GM18498 (cell line): ENCODE data around the gene MATCAP1.

ENCODE experiments used
- ATAC-seq: cut with Tn5 transposase; IDR thresholded peaks from one replicate; pipeline ENCODE4 v1.9.1; 2021; ENCODE audit warnings: mild to moderate bottlenecking, moderate library complexity; ENCODE audit not compliant: unreplicated experiment

MATCAP1 gene

DNA sequence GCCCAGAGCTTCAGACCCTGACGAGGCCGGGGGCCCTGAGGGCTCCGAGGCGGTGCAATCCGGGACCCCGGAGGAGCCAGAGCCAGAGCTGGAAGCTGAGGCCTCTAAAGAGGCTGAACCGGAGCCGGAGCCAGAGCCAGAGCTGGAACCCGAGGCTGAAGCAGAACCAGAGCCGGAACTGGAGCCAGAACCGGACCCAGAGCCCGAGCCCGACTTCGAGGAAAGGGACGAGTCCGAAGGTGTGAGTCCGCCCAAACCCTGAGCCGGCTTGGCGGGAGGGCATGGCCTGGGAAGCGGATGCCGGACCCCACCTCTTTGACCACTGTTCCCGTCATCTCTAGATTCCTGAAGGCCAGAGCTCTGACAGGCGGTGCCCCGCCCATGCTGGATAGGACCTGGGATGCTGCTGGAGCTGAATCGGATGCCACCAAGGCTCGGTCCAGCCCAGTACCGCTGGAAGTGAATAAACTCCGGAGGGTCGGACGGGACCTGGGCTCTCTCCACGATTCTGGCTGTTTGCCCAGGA lies 9.0 kb downstream of the MATCAP1 start:
- no peak for ATAC-seq

DNA sequence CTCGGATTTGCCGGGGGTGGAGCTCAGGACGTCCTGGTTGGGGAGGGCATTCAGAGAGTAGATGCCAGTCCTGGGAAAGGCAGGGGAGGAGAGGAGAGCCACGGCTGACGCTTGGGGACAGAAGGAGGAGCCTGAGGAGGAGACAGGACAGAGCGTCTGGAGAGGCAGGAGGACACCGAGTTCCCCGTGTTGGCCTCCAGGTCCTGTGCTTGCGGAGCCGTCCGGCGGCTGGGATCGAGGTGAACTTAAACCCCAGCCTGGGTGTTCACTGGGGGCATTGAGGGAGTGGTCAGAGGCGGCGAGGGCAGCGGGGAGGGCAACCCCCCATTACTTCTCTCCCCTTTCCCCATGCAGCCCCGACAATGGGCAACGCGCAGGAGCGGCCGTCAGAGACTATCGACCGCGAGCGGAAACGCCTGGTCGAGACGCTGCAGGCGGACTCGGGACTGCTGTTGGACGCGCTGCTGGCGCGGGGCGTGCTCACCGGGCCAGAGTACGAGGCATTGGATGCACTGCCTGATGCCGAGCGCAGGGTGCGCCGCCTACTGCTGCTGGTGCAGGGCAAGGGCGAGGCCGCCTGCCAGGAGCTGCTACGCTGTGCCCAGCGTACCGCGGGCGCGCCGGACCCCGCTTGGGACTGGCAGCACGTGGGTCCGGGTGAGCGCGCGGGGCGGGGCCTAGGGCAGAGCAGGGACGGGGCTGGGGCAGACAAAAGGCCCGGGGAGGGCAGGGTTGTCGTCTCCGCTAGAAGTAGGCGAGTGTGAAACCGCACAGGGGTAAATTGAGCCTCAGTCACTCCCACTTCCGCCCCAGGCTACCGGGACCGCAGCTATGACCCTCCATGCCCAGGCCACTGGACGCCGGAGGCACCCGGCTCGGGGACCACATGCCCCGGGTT lies 9.7 kb downstream of the MATCAP1 start:
- ATAC-seq = peak; percentile 57

DNA sequence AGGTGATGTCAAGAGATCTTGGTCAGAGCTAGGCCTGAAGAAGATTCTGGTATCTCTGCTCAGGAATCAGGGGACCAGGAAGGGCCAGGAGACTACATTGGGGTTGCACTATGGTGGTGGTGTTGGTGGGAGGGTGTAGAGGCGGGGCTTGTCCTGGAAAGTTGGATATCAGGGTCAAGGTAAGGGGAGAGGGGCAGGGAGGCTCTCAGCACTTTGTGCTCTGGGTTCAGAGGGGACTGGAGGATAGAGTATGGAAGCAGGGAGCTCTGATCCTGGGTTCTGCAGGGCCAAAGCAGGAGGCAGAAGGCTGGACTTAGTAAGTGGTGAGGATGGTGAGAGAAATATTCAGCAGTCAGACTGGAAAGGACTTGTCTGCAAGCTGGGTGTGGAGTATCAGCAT lies 10.4 kb downstream of the MATCAP1 start:
- no peak for ATAC-seq

DNA sequence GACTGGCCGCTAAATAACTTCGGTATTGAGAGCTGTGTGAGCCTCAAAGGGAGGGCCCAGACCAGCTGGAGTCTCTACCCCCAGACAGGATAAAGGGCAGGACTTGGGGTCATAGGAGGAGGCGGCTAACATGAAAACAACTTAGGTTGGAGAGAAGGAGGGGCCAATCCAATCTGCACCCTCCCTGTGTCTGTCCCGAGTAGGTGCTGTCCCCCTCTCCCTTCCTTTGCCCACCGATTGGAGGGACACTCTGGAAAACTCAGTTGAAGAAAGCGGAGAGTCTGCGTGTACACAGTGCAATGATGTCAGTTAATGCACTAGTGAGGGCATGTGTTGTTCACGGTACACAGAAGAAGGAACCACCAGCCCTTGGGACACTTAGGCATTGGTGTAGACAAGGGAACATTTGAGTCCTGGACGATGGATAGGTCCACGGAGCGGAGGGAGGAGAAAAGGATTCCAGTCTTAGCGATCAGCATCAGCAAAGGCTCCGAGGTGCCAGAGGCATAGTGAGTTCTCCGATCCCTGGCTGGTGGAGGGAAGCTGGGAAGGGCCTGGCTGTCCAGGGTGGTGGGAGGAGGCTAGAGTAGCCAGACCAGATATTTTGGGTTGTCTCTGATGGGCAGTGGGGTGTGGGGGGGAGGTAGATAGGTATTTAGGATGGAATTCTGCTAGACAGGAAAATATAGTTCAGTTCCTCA lies 12.7 kb downstream of the MATCAP1 start:
- ATAC-seq = no peak

DNA sequence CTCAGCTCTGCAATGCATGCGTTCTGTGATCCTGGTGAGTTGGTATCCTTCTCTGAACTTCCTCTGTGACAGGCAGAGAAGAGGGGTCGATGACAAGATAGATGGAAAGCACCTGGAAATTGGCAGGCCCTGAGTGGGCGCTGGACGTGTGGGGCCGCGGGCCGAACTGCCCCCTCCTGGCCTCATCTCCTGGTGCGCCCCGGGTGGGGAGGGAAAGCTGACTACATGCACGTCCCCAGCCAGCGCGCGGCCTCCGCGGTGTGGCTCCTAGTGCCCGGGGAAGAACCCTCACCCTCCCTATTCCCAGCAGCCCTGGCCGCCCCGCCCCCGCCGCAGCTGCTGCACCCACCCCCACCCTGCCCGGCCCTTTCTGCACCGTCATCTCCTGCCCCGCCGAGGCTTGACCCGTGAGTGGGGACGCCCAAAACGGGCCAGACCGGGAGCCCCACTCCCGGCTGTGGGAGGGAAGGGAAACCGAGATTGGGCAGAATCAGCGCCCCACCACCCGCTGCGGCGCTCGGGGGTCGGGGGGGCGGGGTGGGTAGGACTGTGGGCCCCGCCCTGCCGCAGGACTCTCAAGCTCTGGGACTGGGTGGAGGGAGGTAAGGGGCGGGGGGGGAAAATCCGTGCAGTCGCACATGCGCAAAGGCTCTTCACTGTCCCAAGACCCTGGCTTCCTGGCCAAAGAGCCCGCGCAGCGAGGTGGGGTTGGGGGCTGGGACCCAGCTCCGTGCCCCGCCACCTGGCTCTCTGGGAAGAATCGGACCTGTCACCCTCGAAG lies 13.4 kb downstream of the MATCAP1 start, which contains the start of gene NOL3:
Gene NOL3 (plus strand): TSS at position 371 of the 781 bp plus-strand sequence.
- peak; percentile 33 for ATAC-seq

DNA sequence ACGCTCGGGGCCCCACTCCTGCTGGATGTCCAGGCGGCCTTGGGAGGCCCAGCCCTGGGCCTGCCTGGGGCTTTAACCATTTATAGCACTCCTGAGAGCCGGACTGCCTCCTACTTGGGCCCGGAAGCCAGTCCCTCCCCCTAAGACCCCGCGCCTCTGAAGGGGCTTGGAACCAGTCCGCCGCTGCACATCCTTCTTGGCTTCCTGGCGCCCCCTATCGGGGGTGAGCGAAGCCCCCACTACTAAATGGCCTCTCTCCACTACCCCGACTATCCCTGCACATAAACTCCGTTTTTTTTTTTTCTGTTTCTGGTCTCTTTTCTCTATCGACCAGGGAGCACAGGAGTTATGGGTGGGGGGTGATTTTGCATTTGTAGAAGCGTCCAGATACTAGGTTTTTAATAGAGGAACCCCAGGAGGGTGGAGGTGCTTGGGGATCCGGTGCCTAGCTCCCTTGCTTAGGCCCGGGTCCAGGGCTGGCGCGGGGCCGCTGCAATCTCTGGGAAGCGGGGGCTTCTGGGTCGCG lies 14.1 kb downstream of the MATCAP1 start:
- no peak for ATAC-seq

DNA sequence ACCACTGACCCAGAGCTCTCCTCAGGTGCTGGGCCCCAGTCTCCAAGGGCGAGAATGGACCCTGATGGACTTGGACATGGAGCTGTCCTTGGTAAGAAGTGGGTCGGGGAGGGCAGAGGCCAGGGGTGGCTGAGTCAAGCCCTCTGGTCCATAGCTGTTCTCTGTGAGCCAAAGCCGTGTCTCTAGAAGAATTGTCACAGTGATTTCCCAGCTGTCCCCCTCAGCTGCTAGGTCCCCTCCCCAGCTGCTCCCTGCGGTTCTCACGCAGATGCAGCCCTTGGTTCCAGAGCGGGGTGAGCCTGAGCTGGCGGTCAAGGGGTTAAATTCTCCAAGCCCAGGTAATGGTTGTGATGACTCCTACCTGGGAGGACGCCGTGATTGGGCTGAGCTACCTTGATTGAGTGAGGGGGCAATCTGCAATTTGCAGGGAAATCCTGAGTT lies 14.7 kb downstream of the MATCAP1 start:
- no peak for ATAC-seq

DNA sequence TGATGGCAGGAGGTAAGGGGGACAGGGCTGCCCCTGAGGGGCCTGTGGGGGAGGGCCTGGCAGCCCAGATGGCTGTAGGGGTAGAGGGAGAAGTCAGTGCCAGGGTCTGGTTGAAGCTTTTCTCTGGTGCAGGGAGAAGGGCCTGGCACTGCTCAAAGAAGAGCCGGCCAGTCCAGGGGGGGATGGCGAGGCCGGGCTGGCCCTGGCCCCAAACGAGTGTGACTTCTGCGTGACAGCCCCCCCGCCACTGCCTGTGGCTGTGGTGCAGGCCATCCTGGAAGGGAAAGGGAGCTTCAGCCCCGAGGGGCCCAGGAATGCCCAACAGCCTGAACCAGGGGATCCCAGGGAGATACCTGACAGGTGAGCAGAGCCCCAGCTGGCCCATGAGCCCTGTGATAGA lies 16.2 kb downstream of the MATCAP1 start:
- no peak for ATAC-seq

DNA sequence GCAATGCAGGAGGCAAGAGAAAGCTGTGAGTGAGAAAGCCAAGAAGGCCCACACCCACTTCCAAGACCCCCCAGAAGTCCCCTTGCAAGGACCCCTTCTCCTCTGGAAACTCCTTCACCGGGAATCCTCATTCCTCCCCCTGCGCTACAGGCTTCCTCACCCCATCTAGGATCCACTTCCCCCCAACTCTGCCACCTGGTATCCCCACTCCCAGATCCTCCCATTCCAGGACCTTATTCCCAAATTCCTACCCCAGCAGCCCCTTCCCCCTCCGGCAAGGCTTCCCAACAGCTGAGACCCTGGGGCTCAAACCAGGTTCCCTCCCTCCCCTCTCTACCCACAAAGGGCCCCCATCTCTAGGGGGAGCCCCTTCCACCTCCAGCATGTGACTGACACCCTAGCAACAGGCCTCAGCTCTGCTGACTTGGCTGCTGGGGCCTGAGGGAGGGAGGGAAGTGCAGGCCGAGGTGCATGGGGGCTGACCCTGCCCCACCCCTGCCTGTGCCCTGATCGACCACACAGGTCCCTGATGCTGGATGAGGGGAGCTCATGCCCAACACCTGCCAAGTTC lies 17.1 kb downstream of the MATCAP1 start:
- no peak for ATAC-seq

DNA sequence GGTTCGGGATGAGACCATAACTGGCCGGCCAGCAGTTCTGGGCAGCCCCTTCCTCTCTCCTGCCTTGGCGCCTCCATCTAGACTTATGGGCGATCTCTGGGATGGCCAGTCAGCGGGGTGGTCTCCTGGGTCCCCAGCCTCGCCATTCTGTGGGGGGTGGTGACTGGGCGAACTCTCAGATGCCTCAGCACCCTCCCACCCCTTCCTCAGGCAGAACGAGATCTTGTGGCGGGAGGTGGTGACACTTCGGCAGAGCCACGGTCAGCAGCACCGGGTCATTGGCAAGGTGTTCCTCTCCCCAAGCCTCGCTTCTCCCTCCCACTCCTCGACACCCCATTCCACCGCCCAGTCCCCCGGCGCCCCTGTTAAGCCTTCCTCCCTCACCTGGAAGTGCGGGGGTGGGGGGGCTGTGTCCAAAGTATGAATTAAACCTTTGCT lies 17.6 kb downstream of the MATCAP1 start:
- no peak for ATAC-seq

DNA sequence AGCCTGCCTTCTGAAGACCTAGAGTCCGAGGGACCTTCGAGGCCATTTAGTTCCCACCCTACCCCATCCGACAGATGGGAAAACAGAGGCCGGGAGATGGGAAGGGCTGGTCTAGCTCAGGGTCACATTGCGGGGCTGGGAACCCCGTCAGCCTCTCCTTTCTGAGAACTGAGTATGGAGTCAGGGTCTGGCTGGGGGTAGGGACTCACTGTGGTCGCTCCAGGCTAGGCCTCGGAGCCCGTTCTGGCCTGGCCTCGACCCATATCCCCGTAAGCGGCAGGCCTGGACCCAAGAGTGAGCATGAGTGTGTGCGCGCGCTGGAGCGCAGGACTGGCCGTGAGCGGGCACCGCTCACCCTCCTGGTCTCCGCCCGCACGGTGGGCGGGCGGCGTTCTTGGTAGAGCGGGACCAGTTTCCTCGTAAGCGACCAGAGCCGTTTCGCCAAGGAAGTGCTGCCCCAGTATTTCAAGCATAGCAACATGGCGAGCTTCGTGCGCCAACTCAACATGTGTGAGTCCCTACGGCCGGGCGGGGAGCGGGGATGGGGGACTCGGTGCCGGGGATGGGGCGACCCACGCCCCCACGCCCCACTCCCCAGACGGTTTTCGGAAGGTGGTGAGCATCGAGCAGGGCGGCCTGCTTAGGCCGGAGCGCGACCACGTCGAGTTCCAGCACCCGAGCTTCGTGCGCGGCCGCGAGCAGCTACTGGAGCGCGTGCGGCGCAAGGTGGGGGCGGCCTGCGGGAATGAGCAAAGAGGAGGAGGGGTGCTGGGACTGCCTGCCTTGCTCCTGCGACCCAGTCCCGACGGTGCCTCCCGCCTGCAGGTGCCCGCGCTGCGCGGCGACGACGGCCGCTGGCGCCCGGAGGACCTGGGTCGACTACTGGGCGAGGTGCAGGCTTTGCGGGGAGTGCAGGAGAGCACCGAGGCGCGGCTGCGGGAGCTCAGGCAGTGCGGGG lies 18.4 kb downstream of the MATCAP1 start:
- no peak for ATAC-seq

DNA sequence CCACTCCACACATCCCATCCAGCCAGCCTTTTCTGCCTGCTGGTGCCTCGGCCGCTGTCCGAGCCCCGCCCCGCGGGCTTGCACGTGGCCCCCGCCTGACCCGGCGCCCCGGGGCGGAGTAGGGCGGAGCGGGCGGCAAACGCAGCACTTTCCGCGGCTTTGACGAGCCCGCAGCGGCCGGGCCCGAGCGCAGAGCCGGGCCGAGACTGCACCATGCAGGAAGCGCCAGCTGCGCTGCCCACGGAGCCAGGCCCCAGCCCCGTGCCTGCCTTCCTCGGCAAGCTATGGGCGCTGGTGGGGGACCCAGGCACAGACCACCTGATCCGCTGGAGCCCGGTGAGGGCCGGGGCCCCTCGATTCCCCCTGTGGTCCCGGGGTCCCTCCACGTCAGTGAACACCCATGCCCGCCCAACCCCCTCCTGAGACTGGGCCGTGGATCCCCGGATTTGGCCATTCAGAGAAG lies 19.1 kb downstream of the MATCAP1 start, which contains the start of gene HSF4:
Gene HSF4 (plus strand): TSS at position 147 of the 463 bp plus-strand sequence. CDS start 67 bp downstream, at position 214.
- ATAC-seq = no peak

DNA sequence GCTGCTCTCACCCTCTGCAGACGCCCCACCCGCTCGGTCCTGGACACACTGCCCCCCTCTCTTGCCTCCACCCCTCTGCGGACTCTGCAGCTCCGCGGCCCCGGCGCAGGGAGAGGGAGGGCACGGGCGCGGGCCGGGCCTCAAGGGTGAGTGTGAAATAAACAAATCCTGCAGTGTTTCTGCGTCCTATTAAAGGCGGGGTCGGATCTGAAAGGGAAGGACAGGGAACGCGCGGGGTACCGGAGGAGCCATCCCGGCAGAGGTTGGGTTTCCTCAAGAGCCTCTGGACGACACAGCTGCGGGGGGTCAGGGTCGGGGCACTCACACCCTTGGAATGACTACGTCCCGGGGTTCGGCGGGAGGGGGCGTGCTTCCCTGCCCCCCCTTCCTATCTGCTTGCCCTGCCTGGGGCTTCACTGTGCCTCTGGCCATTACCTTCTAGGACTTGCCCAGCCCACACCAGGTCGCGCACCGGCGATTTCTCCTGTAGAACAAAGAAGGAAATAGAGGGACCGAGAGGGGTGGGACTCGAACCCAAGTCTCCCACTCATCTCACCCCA lies 19.7 kb downstream of the MATCAP1 start:
- ATAC-seq = no peak

DNA sequence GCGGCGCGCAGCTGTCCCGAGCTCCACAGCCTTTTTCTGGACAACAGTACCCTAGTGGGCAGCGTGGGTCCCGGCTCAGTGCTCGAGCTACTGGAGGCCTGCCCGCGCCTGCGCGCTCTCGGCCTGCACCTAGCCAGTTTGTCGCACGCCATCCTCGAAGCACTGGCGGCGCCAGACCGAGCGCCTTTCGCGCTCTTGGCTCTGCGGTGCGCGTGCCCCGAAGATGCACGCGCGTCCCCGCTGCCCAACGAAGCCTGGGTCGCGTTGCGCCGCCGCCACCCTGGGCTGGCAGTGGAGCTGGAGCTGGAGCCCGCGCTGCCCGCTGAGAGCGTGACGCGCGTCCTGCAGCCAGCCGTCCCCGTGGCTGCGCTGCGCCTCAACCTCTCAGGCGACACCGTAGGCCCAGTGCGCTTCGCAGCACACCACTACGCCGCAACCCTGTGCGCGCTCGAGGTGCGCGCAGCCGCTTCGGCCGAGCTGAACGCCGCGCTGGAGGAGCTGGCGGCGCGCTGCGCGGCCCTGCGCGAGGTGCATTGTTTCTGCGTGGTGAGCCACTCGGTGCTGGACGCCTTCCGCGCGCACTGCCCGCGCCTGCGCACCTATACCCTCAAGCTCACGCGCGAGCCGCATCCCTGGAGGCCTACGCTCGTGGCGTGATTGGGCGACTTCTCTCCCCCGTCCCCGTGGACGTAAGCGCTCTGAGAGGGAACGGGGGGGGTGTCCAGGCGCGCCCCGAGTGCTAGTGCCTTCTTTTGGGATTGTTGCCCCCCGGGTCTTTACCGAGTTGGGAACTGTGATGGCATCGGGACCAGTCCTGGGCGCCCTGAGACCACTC lies 20.4 kb downstream of the MATCAP1 start:
- no peak for ATAC-seq

DNA sequence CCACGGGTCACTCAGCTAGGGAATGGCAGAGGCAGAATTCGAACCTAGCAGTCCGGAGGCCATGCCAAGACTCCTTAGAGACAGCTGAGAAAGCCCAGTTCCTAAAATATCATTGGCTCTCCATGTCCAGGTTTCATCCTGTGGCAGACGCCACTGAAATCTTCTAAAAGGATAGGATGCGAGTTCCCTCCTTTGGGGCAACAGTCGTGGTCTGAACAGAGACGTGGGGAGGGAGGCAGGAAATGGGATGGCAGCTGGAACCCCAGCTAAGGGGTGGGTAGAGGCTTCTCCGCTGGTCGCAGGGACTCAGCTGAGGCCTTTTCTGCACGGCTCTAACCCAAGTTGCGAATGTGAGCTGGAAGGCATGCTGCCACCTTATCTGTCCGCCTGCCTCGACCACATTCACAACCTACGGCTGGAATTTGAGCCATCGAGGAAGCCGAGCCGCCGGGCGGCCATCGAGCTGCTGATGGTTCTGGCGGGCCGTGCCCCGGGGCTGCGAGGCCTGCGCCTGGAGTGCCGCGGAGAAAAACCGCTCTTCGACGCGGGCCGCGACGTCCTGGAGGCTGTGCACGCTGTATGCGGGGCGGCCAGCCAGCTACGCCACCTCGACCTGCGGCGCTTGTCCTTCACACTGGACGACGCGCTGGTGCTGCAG lies 21.1 kb downstream of the MATCAP1 start:
- no peak for ATAC-seq

DNA sequence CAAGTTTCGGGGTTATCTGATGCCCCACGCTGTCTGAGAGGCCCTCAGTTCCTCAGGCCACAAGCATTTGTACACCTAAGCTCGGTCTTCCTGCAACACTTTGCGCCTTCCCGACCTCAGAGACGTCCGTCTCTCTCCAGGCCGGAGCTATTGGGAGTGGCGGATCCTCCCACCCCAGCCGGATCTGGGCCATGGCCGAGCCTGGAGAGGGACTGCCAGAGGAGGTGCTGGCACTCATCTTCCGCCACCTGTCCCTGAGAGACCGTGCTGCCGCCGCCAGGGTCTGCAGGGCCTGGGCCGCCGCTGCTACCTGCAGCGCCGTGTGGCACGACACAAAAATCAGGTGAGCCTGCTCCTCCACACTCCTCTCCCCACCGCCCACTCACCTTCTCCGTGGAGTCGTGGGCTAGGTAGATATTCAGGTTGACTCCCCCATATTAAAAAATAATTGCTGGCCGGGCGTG lies 22.1 kb downstream of the MATCAP1 start:
- no peak for ATAC-seq
